ENCODE data around the gene PLXNA3.
A peak's percentile ranks its signal among the peaks of the same experiment; 100 is the strongest.

The PLXNA3 gene

DNA sequence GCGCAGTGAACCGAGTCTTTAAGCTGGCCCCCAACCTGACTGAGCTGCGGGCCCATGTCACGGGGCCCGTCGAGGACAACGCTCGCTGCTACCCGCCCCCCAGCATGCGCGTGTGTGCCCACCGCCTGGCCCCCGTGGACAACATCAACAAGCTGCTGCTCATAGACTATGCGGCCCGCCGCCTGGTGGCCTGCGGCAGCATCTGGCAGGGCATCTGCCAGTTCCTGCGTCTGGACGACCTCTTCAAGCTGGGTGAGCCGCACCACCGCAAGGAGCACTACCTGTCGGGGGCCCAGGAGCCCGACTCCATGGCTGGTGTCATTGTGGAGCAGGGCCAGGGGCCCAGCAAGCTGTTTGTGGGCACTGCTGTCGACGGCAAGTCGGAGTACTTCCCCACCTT lies 2.2 kb downstream of the PLXNA3 start:
- no peak for DNase-seq

DNA sequence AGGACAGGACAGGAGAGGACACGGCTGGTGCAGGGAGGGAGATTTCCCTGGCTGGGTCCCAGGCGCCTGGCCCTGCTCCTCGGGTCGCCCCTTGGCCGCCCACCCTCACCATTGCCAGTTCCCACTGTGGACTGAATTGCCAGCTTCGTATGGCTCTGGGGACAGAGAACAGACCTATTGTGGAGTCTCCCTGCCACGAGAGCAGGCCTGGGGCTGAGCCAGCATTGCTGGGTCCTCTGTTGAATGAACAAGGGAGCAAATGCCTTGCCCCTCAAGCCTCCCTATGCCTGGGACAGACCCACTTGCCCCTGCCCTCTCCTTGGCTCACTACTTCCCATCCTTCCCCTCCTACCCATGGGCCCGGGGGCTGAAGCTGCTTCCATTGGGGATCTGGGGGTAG lies 4.3 kb downstream of the PLXNA3 start:
- no peak for DNase-seq

DNA sequence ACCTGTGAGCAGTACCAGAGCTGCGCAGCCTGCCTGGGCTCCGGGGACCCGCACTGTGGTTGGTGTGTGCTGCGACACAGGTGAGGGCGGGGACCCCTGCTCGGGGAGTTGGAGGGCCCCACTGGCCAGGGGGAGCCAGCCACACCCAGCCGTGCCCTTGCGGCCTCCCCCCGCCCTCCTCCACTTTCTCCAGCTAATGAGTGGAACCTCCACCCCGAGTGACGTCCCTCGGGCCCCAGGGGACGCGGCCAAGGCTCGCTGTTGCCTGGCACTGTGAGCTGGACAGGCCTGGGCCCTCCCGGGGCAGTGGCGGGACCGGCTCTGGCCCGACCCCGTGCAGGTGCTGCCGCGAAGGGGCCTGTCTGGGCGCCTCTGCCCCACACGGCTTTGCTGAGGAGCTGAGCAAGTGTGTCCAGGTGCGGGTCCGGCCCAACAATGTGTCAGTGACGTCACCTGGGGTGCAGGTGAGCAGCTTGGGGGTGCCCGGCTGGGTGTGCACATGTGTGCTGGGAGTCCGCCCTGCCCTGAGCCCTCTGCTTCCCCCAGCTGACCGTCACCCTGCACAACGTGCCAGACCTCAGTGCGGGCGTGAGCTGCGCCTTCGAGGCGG lies 5.6 kb downstream of the PLXNA3 start:
- no peak for DNase-seq

DNA sequence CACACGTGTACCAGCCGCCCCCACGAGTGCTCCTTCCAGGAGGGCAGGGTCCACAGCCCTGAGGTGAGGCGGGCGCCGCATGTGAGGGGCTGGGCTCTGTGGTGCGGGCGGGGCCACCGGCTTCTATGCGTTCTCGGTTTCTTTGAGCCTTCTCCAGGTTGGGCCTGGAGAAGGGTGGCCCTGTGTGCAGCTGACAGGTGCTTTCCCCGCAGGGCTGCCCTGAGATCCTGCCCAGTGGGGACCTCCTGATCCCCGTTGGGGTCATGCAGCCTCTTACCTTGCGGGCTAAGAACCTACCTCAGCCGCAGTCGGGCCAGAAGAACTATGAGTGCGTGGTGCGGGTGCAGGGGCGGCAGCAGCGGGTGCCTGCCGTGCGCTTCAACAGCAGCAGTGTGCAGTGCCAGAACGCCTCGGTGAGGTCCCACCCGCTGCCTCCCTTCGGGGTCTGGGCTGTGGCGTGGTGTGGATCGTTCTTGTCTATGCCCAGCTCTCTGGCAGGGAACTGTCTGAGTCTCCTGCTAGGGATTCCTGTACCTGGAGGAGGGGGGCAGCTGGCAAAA lies 6.8 kb downstream of the PLXNA3 start:
- no peak for DNase-seq

DNA sequence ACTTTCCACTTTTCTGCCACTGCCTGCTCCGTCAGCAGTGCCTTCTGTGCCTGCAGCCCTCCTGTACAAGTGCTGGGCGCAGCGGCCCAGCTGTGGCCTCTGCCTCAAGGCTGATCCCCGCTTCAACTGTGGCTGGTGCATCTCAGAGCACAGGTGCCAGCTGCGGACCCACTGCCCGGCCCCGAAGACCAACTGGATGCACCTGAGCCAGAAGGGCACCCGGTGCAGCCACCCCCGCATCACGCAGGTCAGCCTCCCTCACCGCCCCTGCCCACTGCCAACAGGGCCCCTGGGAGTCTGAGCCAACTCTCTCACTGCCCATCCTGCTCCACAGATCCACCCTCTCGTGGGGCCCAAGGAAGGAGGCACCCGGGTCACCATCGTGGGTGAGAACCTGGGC lies 7.5 kb downstream of the PLXNA3 start:
- no peak for DNase-seq

DNA sequence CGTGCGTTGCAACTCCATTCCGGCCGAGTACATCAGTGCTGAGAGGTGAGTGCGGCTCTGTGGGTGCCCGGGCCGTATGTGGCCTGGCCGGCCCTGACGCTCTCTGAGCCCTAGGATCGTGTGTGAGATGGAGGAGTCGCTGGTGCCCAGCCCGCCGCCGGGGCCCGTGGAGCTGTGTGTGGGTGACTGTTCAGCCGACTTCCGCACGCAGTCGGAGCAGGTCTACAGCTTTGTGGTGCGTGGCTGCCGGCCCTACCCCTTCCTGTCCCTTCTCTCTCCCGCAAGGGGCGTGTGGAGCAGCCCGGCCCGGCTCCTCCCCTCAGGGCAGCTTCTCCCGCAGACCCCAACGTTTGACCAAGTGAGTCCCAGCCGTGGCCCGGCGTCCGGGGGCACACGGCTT lies 8.0 kb downstream of the PLXNA3 start:
- no peak for DNase-seq

DNA sequence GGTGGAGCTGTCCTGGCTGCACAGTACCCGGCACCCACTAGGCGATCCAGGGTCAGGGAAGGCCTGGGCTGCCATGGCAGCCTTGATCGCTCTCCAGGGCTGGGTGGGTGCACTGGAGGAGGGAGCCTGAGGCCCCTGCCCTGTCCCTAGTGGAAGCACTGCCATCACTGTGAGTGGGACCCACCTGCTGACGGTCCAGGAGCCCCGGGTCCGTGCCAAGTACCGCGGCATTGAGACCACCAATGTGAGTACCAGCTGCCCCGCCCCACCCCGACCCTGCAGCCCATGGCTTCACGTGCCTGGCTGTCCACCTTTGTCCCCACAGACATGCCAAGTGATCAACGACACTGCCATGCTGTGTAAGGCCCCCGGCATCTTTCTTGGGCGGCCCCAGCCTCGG lies 8.8 kb downstream of the PLXNA3 start:
- no peak for DNase-seq

DNA sequence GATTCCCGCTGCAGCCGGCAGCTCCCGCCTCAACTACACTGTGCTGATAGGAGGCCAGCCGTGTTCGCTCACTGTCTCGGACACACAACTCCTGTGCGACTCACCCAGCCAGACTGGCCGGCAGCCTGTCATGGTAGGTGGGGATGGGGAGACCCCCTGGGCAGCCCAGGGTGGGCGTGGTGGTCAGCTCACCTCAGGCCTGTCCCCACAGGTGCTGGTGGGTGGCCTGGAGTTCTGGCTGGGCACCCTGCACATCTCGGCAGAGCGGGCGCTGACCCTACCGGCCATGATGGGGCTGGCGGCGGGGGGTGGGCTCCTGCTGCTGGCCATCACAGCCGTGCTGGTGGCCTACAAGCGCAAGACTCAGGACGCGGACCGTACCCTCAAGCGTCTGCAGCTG lies 9.5 kb downstream of the PLXNA3 start:
- DNase-seq = no peak

DNA sequence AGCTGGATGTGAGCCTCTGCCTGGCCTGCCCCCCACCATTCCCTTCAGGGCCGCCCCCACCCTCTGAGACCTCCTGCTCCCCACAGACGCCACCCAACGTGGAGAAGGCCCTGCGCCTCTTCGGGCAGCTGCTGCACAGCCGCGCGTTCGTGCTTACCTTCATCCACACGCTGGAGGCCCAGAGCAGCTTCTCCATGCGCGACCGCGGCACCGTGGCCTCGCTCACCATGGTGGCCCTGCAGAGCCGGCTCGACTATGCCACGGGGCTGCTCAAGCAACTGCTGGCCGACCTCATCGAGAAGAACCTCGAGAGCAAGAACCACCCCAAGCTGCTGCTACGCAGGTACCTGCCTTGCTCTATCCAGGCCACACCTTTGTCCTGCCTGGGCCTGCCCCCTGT lies 10.1 kb downstream of the PLXNA3 start:
- no peak for DNase-seq

DNA sequence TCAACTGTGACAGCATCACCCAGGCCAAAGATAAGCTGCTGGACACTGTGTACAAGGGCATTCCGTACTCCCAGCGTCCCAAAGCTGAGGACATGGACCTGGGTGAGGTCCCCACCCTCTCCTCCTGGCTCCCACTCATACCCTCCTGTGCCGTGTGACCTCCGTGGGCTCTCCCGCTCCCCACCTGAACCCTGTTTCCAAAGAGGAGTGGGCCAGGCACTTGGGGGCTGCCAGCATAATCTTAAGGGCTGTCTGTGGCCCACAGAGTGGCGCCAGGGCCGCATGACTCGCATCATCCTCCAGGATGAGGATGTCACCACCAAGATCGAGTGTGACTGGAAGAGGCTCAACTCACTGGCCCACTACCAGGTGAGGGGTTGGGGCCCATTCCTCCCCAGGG lies 11.0 kb downstream of the PLXNA3 start:
- no peak for DNase-seq

DNA sequence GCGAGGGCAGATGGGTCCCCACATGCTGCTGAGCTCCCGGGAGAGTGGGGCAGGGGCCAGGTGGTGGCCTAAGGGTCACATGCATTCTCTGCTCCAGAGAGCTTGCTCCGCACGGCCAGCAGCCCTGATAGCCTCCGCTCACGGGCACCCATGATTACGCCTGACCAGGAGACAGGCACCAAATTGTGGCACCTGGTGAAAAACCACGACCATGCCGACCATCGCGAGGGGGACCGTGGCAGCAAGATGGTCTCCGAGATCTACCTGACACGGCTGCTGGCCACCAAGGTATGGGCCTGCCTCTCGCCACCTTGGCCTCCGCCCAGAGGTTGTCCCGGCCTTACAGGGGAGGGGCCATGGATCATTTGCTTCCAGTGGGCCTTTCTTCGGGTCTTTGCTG lies 11.8 kb downstream of the PLXNA3 start:
- no peak for DNase-seq

DNA sequence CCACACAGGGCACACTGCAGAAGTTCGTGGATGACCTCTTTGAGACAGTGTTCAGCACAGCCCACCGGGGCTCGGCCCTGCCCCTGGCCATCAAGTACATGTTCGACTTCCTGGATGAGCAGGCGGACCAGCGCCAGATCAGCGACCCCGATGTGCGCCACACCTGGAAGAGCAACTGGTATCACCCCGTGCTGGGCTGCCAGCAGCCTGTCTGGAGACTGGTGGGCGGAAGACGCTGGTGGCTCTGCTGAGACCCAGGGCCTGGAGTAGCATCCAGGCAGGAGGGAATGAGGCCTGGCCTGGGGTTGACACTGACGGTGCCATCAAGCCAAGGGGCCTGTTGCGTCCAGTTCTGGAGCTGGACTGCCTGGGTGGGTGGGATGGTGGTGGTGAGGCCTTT lies 12.4 kb downstream of the PLXNA3 start:
- DNase-seq = no peak

DNA sequence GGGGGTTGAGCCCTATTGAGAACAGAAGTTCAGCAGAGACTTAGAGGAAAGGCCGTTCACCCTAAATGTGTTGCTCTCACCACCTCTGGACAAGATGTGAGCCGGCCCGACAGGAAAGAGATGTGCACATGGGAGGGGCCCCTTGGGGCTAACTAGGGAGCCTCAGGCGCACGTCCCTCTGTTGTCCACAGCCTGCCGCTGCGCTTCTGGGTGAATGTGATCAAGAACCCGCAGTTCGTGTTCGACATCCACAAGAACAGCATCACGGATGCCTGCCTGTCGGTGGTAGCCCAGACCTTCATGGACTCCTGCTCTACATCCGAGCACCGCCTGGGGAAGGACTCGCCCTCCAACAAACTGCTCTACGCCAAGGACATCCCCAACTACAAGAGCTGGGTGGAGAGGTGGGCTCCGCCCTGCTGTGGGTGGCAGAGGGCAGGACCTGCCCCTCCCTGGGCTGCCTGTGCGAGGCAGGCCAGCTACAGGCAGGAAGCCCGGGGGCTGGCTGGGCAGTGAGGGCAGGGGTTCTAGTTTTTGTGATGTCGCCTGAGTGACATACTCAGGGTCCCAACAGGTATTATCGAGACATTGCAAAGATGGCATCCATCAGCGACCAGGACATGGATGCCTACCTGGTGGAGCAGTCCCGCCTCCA lies 13.0 kb downstream of the PLXNA3 start:
- DNase-seq = no peak

DNA sequence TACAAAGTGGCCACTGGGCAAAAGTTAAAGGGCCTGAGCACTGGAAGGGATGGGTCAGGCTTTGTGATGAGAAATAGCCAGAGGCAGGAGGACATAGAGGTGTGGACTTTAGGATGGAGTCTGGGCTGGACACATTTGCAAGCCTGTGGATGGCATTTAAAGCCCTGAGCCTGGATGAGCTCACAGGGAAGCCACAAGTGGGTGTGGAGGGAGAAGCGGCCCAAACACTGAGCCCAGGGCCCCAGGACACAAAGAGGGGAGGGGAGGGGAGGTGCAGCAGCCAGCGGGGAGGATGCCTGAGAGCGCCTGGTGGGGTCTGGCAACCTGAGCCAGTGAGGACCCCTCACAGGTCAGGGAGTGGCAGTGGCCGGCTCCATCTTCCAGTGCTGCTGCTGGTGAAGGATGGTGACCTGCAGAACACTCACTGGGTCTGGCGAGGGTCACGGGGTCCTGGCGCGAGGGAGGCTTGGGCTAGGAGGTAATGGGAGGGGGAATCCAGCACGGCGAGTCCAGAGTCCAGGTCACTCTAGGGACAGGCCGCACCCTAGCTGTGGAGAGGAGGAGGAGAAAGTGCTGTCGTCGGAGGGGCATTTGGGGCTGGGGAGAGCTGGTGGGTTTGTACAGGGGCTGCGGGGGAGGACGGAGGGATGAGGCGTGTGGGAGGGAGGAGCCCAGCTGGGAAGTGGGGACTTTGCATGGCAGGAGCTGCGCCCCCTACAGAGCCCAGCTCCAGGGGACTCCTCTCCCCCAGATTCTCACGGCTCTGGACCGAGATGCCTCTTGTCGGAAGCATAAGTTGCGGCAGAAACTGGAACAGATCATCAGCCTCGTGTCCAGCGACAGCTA lies 14.0 kb downstream of the PLXNA3 start:
- DNase-seq = no peak

DNA sequence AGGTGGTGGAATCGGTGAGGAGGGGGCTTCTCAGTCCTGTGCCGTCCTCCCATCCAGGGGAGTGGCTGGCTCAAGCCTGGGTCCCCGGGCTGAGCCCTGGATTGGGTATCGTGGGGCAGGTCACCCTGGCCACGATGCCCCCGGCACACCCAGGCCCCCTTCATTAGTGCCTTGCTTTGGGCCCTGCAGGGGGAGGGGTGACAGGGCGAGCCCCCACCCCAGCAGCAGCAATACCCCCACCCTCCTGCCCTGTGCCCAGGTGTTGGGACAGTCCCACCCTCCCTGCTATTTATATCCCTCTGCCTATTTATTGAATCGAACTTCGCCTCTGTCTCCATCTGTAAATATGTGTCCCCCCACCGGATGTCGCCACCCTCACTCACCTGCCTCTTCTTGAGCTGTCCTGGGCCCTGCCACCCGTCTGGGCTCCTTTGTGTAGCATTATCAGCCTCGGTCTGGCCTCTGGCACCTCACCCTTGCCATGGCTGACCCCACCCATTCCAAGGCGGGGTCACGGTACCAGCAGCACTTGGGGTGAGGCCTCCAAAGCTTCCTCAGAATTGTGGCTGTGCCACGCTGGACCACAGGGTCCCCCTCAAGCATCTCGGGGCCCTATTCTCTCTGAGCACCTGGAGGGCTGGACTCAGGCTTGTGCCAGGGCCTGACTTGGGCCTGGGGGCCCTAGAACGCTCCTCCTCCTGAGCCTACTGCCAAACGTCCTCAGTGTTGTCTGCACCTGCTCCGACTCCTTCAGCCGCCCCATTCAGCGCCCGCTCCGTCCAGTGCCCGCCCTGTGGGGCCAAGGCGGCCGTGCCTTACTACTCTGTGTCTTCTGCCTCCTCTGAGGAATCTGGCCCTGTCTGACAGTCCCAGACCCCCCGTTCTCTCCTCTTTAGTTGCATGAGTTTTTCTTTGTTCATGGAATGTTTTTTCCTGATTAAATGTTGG lies 14.9 kb downstream of the PLXNA3 start:
- DNase-seq = no peak

DNA sequence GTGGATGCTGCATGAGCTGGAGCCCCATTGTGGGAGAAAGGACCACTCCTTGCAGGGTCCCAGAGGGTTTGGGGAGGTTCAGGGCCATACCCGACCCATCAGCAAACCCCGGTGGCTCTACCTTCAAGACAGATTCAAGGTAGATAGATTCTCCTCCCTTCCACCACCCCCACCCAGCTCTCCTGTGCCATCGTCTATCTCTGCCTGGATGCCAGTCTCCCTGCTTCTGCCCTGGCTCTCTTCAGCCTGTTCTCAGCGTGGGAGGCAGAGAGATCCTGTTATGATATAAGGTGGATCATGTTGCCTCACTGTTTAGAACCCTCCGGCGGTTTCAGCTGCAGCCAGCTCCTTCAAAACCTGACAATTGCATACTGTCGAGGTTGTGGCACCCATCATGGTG lies 15.6 kb downstream of the PLXNA3 start:
- no peak for DNase-seq

DNA sequence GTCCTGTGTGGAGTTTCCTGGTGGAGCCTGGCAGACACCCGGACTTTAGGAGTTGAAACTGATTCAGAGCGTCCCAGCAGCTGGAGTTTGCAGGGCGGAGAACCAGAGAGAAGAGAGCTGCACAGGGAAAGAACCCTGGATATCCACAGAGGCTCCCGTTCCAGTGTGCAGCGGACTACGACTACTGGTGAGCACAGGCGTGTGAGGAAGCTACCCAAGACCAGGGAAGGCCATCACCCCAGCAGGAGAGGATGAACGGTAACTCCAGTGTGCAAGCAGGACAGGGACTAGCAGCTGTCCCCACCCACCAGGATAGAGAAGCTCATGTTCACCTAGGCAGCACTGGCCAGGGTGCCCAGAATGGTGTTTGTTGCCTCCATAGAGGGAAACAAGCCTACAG lies 18.7 kb downstream of the PLXNA3 start:
- DNase-seq = no peak

DNA sequence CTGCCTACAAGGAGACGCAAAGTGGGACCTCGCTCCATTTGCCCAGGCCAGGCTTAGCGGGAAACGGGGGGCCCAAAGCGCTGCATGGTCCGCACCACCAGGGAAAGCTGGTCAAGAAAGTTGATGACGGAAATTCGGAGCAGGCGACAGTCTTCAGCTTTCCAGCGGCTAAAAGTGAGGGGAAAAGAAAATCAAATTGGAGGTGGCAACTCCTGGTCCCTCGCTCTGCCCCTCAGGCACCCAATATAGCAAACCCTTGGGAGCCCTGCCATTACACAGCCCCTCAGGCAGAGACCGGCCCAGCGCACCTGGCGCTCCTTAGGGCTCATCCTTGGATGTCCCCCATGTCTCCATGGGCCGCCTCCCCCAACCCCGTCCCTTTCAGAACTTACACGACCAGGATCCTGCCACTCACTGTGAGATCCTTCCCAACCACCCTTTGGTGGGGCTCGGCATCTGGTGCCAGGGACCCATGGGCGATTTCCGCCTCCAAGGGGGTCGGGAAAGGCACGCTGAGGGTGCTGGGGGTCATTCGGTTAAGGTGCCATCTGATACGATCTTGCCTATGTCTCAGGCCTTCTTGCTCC lies 19.9 kb downstream of the PLXNA3 start:
- DNase-seq = no peak

DNA sequence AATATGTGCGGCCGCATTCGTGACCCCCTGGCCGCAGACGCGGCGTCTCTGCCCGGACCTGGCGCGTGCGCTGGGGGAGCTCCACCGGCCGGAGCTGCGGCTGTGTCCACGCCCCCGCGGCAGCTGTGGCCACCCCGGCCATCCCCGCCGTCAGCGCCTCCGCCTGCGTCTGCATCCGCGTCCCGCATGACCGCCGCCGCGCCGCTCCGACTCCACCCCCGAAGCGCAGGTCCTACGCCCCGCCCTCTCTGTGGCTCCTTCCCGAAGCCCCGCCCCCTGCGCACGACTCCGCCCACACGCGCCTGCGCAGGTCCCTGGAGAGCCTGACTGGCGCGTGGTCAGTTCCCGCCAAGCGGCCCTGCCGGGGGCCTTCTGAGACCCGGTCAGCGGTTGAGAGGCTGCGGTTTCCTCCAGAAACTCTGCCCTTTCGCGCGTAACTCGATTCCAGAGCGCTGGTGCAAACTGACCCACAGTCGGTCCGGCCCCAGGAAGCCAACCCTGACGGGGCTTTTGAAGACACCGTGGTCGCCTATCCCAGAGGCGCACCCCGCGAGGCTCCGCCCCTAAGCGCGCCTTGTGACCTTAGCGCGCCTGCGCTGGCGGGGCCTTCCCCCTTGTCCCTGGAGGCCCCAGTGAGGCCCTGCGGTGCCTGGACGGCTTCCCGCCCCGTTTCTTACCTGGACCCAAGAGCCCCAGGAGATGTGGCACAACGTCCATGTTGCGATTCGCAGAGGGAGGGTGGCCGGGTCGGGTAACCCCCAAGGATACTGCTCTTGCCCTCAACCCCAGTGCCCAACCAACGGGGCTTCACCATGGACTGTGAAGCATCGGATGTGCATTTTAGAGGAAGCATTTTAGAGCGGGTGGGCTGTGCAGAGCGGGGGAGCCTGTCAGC lies 20.9 kb downstream of the PLXNA3 start, which contains the start of gene LAGE3:
LAGE3 (minus strand) TSS at position 554 of the 895 bp plus-strand sequence; CDS start at position 188, 366 bp downstream.
- peak; percentile 95 for DNase-seq

DNA sequence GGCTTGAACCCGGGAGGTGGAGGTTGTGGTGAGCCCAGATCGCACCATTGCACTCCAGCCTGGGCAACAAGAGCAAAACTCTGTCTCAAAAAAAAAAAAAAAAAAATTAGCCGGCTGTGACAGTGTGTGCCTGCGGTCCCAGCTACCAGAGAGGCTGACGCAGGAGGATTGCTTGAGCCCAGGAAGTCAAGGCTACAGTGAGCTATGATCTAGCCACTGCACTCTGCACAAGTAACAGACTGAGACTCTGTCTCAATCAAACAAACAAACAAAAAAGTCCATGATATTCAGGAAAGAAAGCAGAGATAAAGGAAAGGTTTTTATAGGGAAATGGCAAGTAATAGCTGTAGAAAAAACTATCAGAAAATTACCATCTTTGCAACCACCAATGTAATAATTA lies 23.1 kb downstream of the PLXNA3 start:
- DNase-seq = no peak
